Measurements from ENCODE around the gene CTDSPL. TPM values are rescaled to one million over a fixed set of nuclear protein-coding genes. Genes with fewer than 3 reads are reported as not detected.
A peak's percentile ranks its signal among the peaks of the same experiment; 100 is the strongest.

CTDSPL gene
- total RNA-seq, 1 donor from 2014 or later = 20.4 TPM

DNA sequence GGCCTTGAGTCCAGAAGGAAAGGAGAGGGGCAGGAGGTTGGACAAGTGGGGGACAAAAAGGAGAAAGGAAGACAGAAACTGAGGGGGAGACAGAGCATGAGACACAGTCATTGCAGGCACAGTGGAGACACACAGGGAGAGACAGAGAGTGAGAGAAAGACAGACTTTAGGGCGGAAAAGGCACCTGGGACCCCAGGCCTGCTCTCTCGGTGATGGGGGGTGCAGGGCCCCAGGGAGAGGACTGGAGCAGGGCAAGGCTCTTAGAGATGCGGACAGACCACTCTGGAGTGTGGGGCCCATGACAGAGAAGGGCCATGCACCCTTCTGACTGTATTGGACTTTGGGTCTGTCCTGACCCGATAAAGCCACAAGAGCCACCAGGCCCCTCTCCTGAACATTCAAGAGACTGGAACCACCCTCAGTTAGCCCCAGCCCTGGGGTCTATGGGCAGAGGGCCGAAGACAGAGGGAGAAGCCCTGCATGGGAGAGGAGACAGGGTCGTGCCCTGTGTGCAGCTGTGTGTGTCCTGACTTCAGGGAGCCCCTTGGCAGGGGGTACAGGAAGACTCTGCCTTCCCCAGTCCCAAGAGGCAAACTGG lies 155.3 kb downstream of the CTDSPL start:
- Histone ChIP-seq H3K27me3 (ENCODE audit: control insufficient read depth in 3 of 3, insufficient read depth in 3 of 3, low read length in 3 of 3) (no peaks in the 10 kb centered on the region), H3K9me3 (ENCODE audit: control insufficient read depth in 3 of 3, low read length in 3 of 3) (peaks cover 0 to 7% (median 2%) of the 10 kb centered on the region in 3 donors), H3K27ac (ENCODE audit: low read depth, low read length) (no peak overlapping the region), H3K4me1 (ENCODE audit: control insufficient read depth in 3 of 3, insufficient read depth in 3 of 3, low read length in 3 of 3) (no peaks in the 10 kb centered on the region), H3K36me3 (ENCODE audit: control insufficient read depth in 3 of 3, insufficient read depth in 3 of 3, low read length in 3 of 3) (peaks cover 24 to 39% (median 28%) of the 10 kb centered on the region in 3 donors), H3K9ac (ENCODE audit: low read depth in 1 of 3, low read length in 3 of 3) (no peak overlapping the region), H3K4me3 (ENCODE audit: low read length in 3 of 3) (no peak overlapping the region)

- Histone ChIP-seq H3K36me3 (ENCODE audit: control insufficient read depth in 3 of 3, insufficient read depth in 3 of 3, low read length in 3 of 3) (peaks cover 24 to 39% (median 28%) of the 10 kb centered on the region in 3 donors), H3K4me1 (ENCODE audit: control insufficient read depth in 3 of 3, insufficient read depth in 3 of 3, low read length in 3 of 3) (no peaks in the 10 kb centered on the region), H3K27me3 (ENCODE audit: control insufficient read depth in 3 of 3, insufficient read depth in 3 of 3, low read length in 3 of 3) (no peaks in the 10 kb centered on the region), H3K27ac (ENCODE audit: low read depth, low read length) (no peak overlapping the region), H3K9me3 (ENCODE audit: control insufficient read depth in 3 of 3, low read length in 3 of 3) (peaks cover 0 to 7% (median 2%) of the 10 kb centered on the region in 3 donors), H3K4me3 (ENCODE audit: low read length in 3 of 3) (no peak overlapping the region), H3K9ac (ENCODE audit: low read depth in 1 of 3, low read length in 3 of 3) (no peak overlapping the region)
These were observed 156.0 kb downstream of the CTDSPL start for GRCh38 chr3:38017445-38018295.

DNA sequence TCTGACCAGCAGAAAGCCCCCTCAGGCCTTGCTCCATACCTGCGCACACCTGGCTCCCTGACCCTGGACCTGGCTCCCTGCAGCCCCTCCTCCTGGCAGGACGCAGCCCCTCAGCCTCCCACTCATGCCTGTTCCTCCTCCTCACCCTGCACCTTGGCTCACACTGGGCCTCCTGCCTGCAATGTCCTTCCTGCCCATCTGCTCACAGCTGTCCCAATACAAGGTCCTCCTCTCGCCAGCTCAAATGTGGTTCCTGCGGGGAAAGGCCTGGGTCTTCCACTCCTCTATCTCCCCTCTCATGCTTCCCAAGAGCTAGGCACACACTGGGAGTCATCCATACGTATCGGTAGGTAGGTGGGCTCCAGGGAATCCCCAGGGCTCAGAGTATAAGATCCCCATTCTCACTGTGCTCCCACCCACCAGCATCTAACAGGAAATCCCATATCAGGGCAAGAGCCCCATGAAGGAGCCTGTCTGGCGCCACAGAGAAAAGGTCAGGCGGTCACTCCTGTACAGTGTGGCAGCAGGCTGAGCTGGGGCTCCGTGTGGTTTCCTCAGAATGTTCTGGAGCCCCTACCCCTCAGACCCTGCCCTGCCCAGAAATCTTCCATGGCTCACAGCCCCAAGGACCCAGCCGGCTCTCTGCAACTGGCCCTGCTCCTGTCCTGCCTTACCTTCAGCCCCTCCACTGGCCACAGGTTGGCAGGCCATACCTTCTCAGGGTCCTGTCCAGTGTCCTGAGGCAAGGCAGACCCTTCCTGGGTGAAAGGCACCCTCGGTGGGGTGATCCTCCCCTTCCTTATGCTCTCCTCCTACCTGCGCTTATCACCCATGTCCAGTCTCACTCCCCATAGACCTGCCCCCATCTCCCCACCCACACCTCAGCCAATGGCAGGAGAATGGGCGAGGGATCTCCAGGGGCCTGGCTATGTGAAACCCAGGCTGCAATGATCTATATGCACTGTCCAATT lies 156.9 kb downstream of the CTDSPL start:
- Histone ChIP-seq H3K36me3 (ENCODE audit: control insufficient read depth in 3 of 3, insufficient read depth in 3 of 3, low read length in 3 of 3) (peaks cover 24 to 39% (median 28%) of the 10 kb centered on the region in 3 donors), H3K9ac (ENCODE audit: low read depth in 1 of 3, low read length in 3 of 3) (no peak overlapping the region), H3K27me3 (ENCODE audit: control insufficient read depth in 3 of 3, insufficient read depth in 3 of 3, low read length in 3 of 3) (no peaks in the 10 kb centered on the region), H3K27ac (ENCODE audit: low read depth, low read length) (no peak overlapping the region), H3K9me3 (ENCODE audit: control insufficient read depth in 3 of 3, low read length in 3 of 3) (peaks cover 0 to 7% (median 2%) of the 10 kb centered on the region in 3 donors), H3K4me1 (ENCODE audit: control insufficient read depth in 3 of 3, insufficient read depth in 3 of 3, low read length in 3 of 3) (peaks cover 0 to 4% (median 4%) of the 10 kb centered on the region in 3 donors), H3K4me3 (ENCODE audit: low read length in 3 of 3) (no peak overlapping the region)

- Histone ChIP-seq H3K4me1 (ENCODE audit: control insufficient read depth in 3 of 3, insufficient read depth in 3 of 3, low read length in 3 of 3) (peaks cover 6 to 12% (median 8%) of the 10 kb centered on the region in 3 donors), H3K27me3 (ENCODE audit: control insufficient read depth in 3 of 3, insufficient read depth in 3 of 3, low read length in 3 of 3) (no peaks in the 10 kb centered on the region), H3K9me3 (ENCODE audit: control insufficient read depth in 3 of 3, low read length in 3 of 3) (peaks cover 0 to 7% (median 2%) of the 10 kb centered on the region in 3 donors), H3K4me3 (ENCODE audit: low read length in 3 of 3) (no peak overlapping the region), H3K36me3 (ENCODE audit: control insufficient read depth in 3 of 3, insufficient read depth in 3 of 3, low read length in 3 of 3) (peaks cover 24 to 37% (median 28%) of the 10 kb centered on the region in 3 donors), H3K27ac (ENCODE audit: low read depth, low read length) (no peak overlapping the region), H3K9ac (ENCODE audit: low read depth in 1 of 3, low read length in 3 of 3) (no peak overlapping the region)
These were observed 158.1 kb downstream of the CTDSPL start for GRCh38 chr3:38019658-38020341.

DNA sequence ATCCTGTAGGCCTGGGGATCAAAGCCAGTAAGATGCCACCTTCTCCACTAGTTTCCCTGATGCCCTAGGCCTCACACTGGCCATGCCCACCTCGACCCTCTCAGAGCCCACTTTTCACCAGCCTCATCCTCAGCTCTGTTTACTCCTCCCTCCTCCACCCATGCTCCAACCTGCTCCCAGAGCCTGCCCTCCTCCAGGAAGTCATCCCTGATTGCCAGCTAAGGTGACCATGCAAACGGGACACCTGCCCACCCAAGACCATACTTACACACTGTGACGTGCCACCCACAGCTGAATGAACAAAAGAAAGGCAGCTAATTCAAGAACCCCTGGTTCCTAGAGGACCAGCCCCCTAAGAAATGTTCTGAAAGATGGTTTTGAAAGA lies 158.7 kb downstream of the CTDSPL start:
- Histone ChIP-seq H3K27ac (ENCODE audit: low read depth, low read length) (no peak overlapping the region), H3K27me3 (ENCODE audit: control insufficient read depth in 3 of 3, insufficient read depth in 3 of 3, low read length in 3 of 3) (no peaks in the 10 kb centered on the region), H3K4me3 (ENCODE audit: low read length in 3 of 3) (no peak overlapping the region), H3K4me1 (ENCODE audit: control insufficient read depth in 3 of 3, insufficient read depth in 3 of 3, low read length in 3 of 3) (peaks cover 8 to 14% (median 10%) of the 10 kb centered on the region in 3 donors), H3K36me3 (ENCODE audit: control insufficient read depth in 3 of 3, insufficient read depth in 3 of 3, low read length in 3 of 3) (peaks cover 24 to 33% (median 24%) of the 10 kb centered on the region in 3 donors), H3K9ac (ENCODE audit: low read depth in 1 of 3, low read length in 3 of 3) (no peak overlapping the region), H3K9me3 (ENCODE audit: control insufficient read depth in 3 of 3, low read length in 3 of 3) (peaks cover 0 to 7% (median 2%) of the 10 kb centered on the region in 3 donors)

- Histone ChIP-seq H3K9me3 (ENCODE audit: control insufficient read depth in 3 of 3, low read length in 3 of 3) (peaks cover 0 to 4% (median under 1%) of the 10 kb centered on the region in 3 donors), H3K4me3 (ENCODE audit: low read length in 3 of 3) (no peak overlapping the region), H3K36me3 (ENCODE audit: control insufficient read depth in 3 of 3, insufficient read depth in 3 of 3, low read length in 3 of 3) (peaks cover 15 to 24% (median 19%) of the 10 kb centered on the region in 3 donors), H3K9ac (ENCODE audit: low read depth in 1 of 3, low read length in 3 of 3) (no peak overlapping the region), H3K27ac (ENCODE audit: low read depth, low read length) (no peak overlapping the region), H3K4me1 (ENCODE audit: control insufficient read depth in 3 of 3, insufficient read depth in 3 of 3, low read length in 3 of 3) (peaks cover 14 to 22% (median 16%) of the 10 kb centered on the region in 3 donors), H3K27me3 (ENCODE audit: control insufficient read depth in 3 of 3, insufficient read depth in 3 of 3, low read length in 3 of 3) (no peaks in the 10 kb centered on the region)
These were observed 159.5 kb downstream of the CTDSPL start for GRCh38 chr3:38021196-38021595.

- Histone ChIP-seq H3K9me3 (ENCODE audit: control insufficient read depth in 3 of 3, low read length in 3 of 3) (no peaks in the 10 kb centered on the region), H3K36me3 (ENCODE audit: control insufficient read depth in 3 of 3, insufficient read depth in 3 of 3, low read length in 3 of 3) (peaks cover 5 to 14% (median 9%) of the 10 kb centered on the region in 3 donors), H3K4me1 (ENCODE audit: control insufficient read depth in 3 of 3, insufficient read depth in 3 of 3, low read length in 3 of 3) (peaks cover 14 to 22% (median 16%) of the 10 kb centered on the region in 3 donors), H3K4me3 (ENCODE audit: low read length in 3 of 3) (no peak overlapping the region), H3K27ac (ENCODE audit: low read depth, low read length) (no peak overlapping the region), H3K27me3 (ENCODE audit: control insufficient read depth in 3 of 3, insufficient read depth in 3 of 3, low read length in 3 of 3) (no peaks in the 10 kb centered on the region), H3K9ac (ENCODE audit: low read depth in 1 of 3, low read length in 3 of 3) (no peak overlapping the region)
These were observed 160.6 kb downstream of the CTDSPL start for GRCh38 chr3:38022301-38022700.

DNA sequence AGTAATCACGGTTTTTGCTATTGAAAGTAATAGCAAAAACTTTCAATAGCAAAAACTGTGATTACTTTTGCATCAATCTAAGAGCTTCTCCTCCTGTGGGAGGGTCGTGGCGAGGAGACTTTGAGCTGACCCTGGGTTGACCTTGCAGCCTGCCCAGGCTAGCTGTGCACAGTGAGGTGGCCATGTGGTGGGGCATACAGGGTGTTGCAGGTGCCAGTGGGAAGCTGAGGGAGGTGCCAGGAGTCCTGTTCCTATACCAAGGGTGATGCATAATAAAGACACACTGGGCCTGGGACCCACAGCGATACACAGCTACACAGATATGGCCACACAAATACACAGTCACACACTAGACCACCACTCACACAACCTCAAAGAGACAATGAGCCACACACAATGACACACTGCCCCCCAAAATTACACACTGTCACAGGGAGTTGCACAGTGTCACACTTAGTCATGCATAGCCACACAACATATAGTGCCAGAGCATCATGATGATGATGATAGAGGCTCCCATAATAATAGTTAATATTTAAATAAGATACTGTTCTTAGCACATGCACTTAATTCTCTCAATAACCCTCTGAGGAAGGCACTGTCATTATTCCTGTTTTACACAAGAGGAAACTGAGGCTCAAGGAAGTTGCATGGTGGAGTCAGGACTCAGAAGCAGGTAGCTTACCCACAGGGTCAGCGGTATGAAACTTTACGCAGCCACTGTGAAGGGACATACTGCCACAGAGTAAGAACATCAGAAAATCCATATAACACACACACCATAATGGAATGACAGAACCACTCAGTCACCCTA lies 161.4 kb downstream of the CTDSPL start:
- Histone ChIP-seq H3K36me3 (ENCODE audit: control insufficient read depth in 3 of 3, insufficient read depth in 3 of 3, low read length in 3 of 3) (peaks cover 5 to 7% (median 5%) of the 10 kb centered on the region in 3 donors), H3K27me3 (ENCODE audit: control insufficient read depth in 3 of 3, insufficient read depth in 3 of 3, low read length in 3 of 3) (peaks cover 0 to 3% (median 0%) of the 10 kb centered on the region in 3 donors), H3K4me1 (ENCODE audit: control insufficient read depth in 3 of 3, insufficient read depth in 3 of 3, low read length in 3 of 3) (peaks cover 14 to 22% (median 16%) of the 10 kb centered on the region in 3 donors), H3K9me3 (ENCODE audit: control insufficient read depth in 3 of 3, low read length in 3 of 3) (no peaks in the 10 kb centered on the region), H3K4me3 (ENCODE audit: low read length in 3 of 3) (peak overlapping the region in 2 of 3 donors; percentile 96 to 98), H3K27ac (ENCODE audit: low read depth, low read length) (no peak overlapping the region), H3K9ac (ENCODE audit: low read depth in 1 of 3, low read length in 3 of 3) (no peak overlapping the region)
